ENCODE results near the gene IFT81.

The IFT81 gene

GRCh38 chr12:110159671-110160245 is 35.6 kb downstream of the IFT81 start:
- no peak for DNase-seq

GRCh38 chr12:110165540-110166159 is 41.5 kb downstream of the IFT81 start:
- no peak for DNase-seq

- no peak for DNase-seq
Measured at GRCh38 chr12:110168732-110169455, 44.7 kb downstream of the IFT81 start.

GRCh38 chr12:110170535-110171185 is 46.5 kb downstream of the IFT81 start:
- DNase-seq = no peak

- DNase-seq = no peak
Measured at GRCh38 chr12:110171186-110171538, 47.0 kb downstream of the IFT81 start.

GRCh38 chr12:110171636-110172035 is 47.5 kb downstream of the IFT81 start:
- no peak for DNase-seq

- no peak for DNase-seq
Measured at GRCh38 chr12:110174373-110174996, 50.3 kb downstream of the IFT81 start.

GRCh38 chr12:110175201-110175600 is 51.0 kb downstream of the IFT81 start:
- no peak for DNase-seq

GRCh38 chr12:110176745-110177144 is 52.6 kb downstream of the IFT81 start:
- no peak for DNase-seq

- DNase-seq = no peak
Measured at GRCh38 chr12:110179291-110179690, 55.1 kb downstream of the IFT81 start.

GRCh38 chr12:110180591-110181005 is 56.4 kb downstream of the IFT81 start:
- no peak for DNase-seq

- DNase-seq = no peak
Measured at GRCh38 chr12:110182281-110182680, 58.1 kb downstream of the IFT81 start.

- no peak for DNase-seq
Measured at GRCh38 chr12:110183386-110183785, 59.2 kb downstream of the IFT81 start.

GRCh38 chr12:110185626-110186025 is 61.5 kb downstream of the IFT81 start:
- DNase-seq = no peak

GRCh38 chr12:110186059-110186458 is 61.9 kb downstream of the IFT81 start:
- no peak for DNase-seq

- DNase-seq = no peak
Measured at GRCh38 chr12:110193196-110193595, 69.0 kb downstream of the IFT81 start.

- no peak for DNase-seq
Measured at GRCh38 chr12:110197003-110197402, 72.8 kb downstream of the IFT81 start.

GRCh38 chr12:110198386-110198785 is 74.2 kb downstream of the IFT81 start:
- no peak for DNase-seq

GRCh38 chr12:110199339-110200123 is 75.4 kb downstream of the IFT81 start:
- no peak for DNase-seq

GRCh38 chr12:110200124-110200417 is 75.9 kb downstream of the IFT81 start:
- no peak for DNase-seq

GRCh38 chr12:110201995-110202394 is 77.8 kb downstream of the IFT81 start:
- no peak for DNase-seq

- no peak for DNase-seq
Measured at GRCh38 chr12:110203546-110203945, 79.4 kb downstream of the IFT81 start.

- DNase-seq = no peak
Measured at GRCh38 chr12:110205931-110206330, 81.8 kb downstream of the IFT81 start.

All from CD4-positive, alpha-beta T cell treated with Interleukin-6 for 4 hours (primary cell).